HG02678 (cell line): Measurements from ENCODE around the gene VPS4B.
"Not testable (repeated sequence)": the region's sequence is repeated elsewhere in the genome, so short reads cannot be mapped to it uniquely, and the experiment has no call there.

Experiments
- ATAC-seq: cut with Tn5 transposase; IDR thresholded peaks from one replicate; pipeline ENCODE4 v1.9.1; 2021; ENCODE audit warnings: mild to moderate bottlenecking, moderate library complexity; ENCODE audit not compliant: unreplicated experiment

VPS4B gene

GRCh38 chr18:63422087-63422863 lies at the start of gene VPS4B:
Gene VPS4B, minus strand, starts transcription at chr18:63422476. Its CDS starts 217 bp downstream, at chr18:63422259.
- ATAC-seq, result peak; percentile 98

DNA sequence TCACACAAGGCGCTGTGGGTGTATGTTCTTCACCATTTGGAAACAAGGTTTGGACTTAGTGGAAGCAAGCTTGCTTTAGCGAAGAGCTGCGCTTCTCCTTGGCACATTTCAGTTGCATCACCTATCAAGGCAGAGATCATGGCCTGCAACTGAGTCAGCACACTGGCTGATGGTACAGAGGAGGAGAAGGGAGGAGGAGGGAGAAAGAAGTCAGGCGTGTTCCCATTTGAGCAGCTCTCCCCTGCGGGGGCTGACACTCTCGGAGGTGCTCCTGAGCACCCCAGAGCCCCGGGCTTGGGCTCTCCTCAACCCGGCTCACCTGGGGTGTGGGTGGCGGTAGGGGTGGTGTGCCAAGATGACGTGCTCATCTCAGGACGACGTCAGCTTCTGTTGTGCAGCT lies 48.5 kb upstream of the VPS4B start:
- ATAC-seq, result no peak

DNA sequence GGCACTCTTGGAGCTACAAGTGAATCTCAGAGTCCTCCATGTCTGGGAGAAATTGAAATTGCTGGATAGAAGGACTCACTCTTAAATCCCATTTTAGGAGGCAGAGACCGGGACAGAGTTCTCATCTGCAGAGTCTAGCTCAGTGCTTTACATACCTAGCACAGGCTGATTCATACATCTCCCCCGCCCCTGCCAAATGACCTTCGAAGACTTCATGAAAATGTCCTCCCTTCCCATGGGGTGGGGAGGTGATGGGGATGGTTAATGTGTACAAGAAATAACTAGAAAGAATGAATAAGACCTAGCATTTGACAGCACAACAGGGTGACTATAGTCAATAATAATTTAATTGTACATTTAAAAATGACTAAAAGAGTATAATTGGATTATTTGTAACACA lies 46.3 kb upstream of the VPS4B start:
- no peak for ATAC-seq

DNA sequence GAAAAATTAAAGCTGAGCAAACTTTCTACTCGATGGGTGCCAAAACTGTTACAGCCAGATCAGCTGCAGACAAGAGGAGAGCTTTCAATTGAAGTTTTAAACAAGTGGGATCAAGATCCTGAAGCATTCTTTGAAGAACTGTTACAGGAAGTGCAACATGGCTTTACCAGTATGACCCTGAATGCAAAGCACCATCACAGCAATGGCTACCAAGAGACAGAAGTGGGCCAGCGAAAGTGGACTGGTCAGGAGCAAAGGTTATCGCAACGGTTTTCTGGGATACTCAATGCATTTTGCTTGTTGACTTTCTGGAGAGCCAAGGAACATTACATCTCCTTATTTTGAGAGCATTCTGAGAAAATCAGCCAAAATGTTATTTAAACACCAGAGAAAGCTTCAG lies 45.4 kb upstream of the VPS4B start:
- ATAC-seq, result no peak

DNA sequence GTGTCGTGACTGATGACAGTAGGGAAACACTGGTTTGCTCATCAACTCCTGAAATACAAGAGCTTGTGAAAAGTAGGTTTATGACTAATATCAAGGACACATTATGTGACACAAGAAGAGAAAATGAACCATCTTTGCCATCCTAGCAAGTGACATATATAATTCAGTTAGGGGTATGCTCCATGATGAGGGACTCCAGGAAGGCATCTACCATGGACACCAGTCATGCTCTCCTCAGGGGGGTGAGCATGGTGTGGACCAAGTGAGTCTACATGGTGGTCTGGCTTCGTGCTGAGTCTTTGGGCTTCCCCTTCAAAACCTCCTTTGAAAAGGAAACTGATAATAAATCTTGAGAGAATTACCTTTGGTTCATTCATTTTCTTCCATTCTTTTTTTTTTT lies 42.8 kb upstream of the VPS4B start:
- no peak for ATAC-seq

- ATAC-seq, result no peak
These were observed 42.2 kb upstream of the VPS4B start for GRCh38 chr18:63464434-63464833.

DNA sequence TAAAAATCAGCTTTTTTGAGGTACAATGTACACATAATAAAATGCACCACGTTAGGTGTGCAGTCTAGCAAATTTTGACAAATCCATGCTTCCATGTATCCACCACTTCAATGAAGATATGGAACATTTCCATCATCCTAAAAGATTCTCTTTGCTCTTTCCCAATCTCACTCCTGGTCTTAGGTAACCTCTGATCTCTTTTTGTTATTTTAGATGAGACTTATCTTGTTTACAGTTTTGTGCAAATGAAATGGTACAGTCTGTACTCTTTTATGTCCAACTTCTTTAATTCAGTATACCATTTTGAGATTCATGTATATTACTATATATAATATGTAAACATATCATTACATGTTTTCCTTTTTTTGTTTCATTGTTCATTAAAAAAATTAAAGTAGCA lies 38.1 kb upstream of the VPS4B start:
- no peak for ATAC-seq

GRCh38 chr18:63457977-63458376 lies 35.7 kb upstream of the VPS4B start:
- no peak for ATAC-seq

- ATAC-seq, result no peak
These were observed 32.2 kb upstream of the VPS4B start for GRCh38 chr18:63454497-63454896.

DNA sequence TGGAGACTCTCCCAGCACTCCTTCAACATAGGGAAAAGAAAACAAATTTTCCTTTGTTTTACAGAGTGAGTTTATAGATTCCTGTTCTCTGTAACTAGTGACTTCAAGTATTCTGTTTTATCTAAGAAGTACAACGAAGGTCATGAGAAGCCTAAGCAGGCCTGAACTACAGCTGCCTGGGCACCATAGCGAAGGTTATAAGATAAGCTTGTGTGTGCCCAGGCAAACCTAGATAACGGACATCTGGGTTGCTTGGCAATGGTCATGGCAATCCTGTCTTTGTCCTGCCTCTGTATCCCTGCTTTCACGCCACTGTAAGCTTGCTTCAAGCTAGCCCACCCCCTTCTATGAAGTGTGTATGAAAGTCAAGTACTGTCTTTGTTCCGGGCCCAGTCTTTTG lies 30.5 kb upstream of the VPS4B start:
- ATAC-seq, result not testable (repeated sequence)

DNA sequence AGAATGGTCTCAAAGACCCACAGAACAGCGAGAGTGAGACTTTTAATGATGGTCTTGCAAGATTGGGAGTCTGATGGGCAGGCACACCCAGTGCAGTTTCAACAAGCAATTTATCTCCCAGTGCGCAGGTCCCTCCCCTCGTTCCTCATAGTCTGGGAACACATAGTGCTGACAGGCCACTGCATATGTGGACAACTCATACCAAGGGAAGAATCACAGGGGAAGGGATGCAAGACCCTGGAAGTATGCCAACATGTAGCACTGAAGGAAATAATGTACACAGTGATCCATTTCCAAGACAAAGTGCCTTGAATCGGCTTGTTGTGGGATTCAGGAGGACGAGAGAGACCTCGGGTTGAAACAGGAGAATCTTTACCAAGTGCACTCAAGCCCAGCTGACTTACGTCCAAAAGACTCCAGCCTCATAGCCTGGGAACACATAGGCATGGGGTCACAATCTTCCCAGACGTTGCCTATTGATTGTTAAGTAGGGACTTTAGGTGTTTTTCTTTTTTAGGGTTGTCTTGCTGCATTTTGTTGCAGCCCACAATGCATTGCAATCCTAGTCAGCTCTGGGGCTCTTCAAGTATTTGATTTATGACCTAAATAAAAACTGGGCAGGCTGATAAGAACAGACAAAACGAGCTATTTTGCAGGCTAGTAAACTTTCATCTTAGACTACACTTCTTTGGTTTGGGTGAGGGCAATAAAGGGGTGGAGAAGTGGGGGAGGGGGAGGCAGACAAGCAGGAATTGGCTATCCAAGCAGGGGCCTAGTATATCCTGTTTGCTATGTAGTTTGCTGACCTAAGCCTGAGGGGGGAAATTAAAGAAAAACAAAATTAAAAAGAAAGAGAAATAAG lies 29.8 kb upstream of the VPS4B start:
- ATAC-seq, result no peak

DNA sequence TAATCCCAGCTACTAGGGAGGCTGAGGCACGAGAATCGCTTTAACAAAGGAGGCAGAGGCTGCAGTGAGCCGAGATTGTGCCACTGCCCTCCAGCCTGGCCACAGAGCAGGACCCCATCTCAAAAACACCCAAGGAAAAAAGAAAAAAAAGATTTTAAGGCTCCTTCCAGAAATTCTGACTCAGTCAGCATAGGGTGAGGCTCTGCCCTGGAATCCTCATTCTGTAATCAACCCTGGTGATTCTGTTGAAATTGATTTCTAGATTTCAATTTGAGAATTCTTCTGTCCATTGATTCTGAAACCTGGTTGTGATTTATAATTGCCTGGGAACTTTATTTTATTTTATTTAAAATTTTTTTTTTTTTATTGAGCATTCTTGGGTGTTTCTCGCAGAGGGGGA lies 27.1 kb upstream of the VPS4B start:
- ATAC-seq, result no peak

DNA sequence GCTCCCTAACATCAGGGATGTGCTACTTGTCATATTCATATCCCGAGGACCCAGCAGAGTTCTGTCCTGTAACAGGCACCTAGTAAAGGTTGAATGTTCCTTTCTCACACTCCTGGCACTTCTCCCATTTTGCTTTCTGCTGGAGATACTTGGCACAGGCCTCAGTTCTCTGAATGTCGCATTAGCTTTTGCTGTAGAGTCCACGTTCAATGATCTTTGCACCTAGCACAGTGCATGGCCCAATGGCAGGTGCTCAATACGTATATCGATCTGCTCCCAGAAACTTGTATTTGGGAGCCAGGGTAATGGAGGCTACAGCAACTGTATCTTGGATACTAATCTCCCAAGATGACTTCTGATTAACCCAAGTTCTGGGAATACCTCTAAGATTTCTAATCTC lies 24.8 kb upstream of the VPS4B start:
- no peak for ATAC-seq

GRCh38 chr18:63446266-63446665 lies 24.0 kb upstream of the VPS4B start:
- no peak for ATAC-seq

DNA sequence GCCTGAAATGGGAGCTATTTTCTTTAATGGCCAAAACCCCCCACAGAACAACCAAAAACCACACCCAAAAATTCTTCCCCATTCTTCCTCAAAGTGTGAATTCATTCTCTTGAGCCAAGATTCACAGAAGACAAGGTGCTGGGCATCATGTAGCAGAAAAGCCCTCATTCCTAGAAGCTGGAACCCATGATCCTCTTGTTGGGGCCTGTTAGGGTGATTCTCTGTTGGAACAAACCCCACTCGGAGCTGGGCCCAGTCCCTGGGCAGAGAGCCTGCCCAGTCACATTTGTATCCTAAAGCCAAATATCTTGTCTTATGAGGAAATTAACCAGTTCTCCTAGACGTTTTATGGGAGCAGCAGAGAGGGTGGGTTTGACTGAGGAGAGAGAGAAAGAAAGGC lies 22.8 kb upstream of the VPS4B start:
- ATAC-seq, result no peak

GRCh38 chr18:63444580-63444979 lies 22.3 kb upstream of the VPS4B start:
- no peak for ATAC-seq

DNA sequence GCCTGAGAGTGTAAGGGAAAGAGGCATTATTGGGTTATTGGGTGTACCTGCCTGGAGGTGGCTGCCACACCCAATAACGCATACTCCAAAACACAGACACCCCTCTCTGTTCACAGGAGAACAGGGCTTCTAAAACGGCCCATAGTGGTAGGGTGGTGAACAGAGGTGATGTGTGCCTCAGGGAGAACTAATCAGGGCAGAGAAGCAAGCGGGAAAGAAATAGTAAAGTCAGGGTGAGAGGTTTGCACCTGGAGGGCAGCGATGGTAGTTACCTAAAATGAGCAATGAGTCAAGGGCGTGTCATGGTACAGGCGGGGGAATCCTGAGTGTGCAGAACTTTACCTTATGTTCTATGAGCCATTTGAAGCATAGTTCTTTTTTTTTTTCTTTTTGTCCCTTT lies 21.6 kb upstream of the VPS4B start:
- no peak for ATAC-seq

- no peak for ATAC-seq
These were observed 18.6 kb upstream of the VPS4B start for GRCh38 chr18:63440881-63441280.

GRCh38 chr18:63440219-63440618 lies 17.9 kb upstream of the VPS4B start:
- no peak for ATAC-seq

DNA sequence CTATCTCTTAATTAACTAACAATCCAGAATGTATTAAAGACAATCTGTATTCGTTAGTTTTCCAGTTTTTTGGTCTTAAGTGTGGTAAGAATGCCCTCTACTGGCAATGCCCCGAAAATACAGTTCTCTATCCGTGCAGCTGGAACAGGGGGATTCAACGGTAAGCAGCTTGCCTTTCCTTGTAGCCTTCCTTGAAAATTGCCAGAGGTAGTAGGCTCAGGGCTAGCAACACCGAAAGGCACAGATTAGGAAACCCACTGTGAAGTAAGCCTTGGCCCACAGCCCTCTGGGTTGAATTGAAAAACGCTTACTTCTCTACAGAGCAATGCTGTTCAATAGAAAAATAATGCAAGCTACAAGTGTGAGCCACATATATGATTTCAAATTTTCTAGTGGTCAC lies 17.1 kb upstream of the VPS4B start:
- peak; percentile 57 for ATAC-seq

- no peak for ATAC-seq
These were observed 15.9 kb upstream of the VPS4B start for GRCh38 chr18:63438181-63438580.

DNA sequence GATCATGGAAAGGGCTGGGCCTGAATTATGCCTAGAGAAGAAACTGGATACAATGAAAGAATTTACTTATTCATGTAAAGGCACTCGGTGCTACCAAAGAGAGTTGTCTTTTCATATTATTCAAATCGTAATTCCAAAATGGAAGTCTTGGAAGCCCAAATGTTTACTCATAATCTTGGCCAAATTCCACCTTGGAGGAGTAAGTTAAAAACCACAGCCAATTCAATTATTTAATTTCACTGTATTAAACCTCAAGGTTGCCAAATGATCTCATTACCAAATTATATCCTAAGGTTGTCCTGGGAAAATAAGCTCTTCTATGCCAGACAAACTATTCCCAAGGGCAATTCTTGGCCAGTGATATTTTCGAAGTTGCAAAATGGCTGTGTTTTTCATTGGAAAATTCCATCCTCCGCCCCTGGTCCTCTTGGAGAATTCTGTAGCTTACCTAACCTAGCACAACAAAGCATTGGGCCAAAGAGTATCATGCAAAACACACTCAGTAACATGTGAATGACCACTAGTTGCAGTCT lies 11.1 kb upstream of the VPS4B start:
- ATAC-seq, result no peak
